ENCODE data around the gene AQP6.

DNA sequence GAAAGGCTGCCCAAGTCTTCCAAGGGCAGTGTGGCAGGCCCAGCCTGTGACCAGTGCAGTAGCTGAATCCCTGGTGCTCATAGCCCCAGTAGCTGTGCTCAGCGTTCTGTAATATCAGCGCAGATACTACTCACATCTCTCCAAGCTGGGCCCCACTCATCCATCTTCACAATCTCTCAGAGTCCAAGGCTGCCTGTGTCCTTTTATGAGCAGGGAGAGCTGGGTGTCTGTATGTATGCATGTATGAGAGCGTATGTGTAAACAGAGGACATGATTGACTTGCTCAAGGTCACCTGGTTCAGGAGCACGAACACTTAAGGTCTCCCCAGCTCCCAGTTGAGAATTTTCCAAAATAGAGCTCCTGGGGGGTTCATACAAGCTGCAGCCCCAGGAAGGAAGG lies 5.4 kb downstream of the AQP6 start:
- TF ChIP-seq CTCF (IDR thresholded peaks at IDR 0.05; ENCODE audit: low read length) (no peak), EZH2 (IDR thresholded peaks at IDR 0.05; ENCODE audit: borderline replicate concordance, low read length) (no peak)

Data from OCI-LY1 (cell line).